ENCODE measurements around the gene VLDLR. TPM values are rescaled to one million over a fixed set of nuclear protein-coding genes. Genes with fewer than 3 reads are reported as not detected.

The VLDLR gene
- total and polyA plus RNA-seq, 2 of the 8 experiments (the other 6 are each of a cell fraction or from before 2014, with no cell fraction given): 24.2 to 49.1 TPM

DNA sequence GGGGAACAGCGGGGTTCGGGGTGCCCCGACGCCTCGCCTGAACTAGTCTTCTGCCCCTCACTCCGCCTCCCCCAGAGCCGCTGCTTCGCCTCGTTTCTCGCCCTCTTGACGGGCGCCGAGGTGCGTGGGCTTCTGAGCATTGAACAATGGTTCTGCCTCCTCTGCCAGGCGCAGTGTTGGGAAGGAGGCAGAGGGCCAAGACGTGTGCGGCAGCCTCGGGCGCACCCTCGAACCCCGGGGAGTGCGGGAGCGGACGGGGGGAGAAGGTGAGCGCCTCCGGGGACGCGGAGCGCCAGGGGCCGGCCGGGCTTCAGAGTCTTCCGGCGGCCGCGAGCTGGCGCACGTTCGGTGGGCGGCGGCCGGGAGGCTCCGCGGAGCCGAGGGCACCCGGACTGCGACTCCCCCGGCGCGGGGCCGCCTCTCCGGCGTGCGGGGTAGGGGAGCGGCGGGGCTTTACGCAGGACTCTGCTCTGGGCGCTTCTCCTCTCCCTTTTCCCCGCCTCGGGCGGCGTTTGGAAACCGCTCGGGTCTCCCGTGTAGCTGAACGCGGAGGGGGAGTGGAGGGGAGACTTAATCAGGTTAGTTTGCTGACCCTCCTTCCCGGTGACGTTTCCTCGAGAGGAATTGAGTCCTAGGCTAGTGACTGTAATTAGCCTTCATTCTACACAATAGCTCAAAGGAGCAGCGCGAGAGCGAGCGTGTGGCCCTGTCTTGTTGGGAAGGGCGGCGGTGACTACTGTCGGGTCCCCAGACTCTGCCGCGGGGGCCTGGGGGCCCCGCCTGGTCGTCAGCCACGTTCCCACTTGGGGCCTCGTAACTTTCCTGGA, 1.1 kb downstream of the VLDLR start:
- no peaks in the 10 kb centered on the region for H3K36me3 ChIP-seq (ENCODE audit: control insufficient read depth in 2 of 4, insufficient read depth in 4 of 4, low read length in 3 of 4)
- H3K4me1 ChIP-seq (replicated peaks in 1 of 4; ENCODE audit: control insufficient read depth in 3 of 4, insufficient read depth in 4 of 4, low read length in 3 of 4): peaks cover 3 to 19% (median 16%) of the 10 kb centered on the region in 4 experiments
- DNase-seq (ENCODE audit: low read depth in 1 of 2, low spot score in 2 of 2): peak in 1 of 2 experiments; percentile 55
- peak overlapping the region; percentile 42 to 56 (median 47); a peak in 6 of 7 replicates for H3K9ac ChIP-seq (replicated peaks in 1 of 4; ENCODE audit: extremely low read depth in 1 of 4, low read depth in 3 of 4, low read length in 3 of 4)
- peaks cover 12 to 74% of the 10 kb centered on the region in 2 experiments for H3K79me2 ChIP-seq (ENCODE audit: control insufficient read depth in 1 of 2, insufficient read depth in 2 of 2, low read length in 2 of 2)
- no peak overlapping the region for H4K5ac ChIP-seq (ENCODE audit: insufficient read length, low read depth, low read length)
- H2BK5ac ChIP-seq (ENCODE audit: low read depth, low read length): peak overlapping the region; percentile 19; the same call in 1 of the 2 replicates
- no peak overlapping the region for H2BK120ac ChIP-seq (replicated peaks; ENCODE audit: low read depth, low read length)
- H4K8ac ChIP-seq (ENCODE audit: extremely low read depth, insufficient read depth, low read length): peak overlapping the region; percentile 64; the same call in 1 of the 2 replicates
- peak overlapping the region; percentile 77 for H3K56ac ChIP-seq (replicated peaks; ENCODE audit: insufficient read length, low read depth, low read length)
- H3K4ac ChIP-seq (replicated peaks; ENCODE audit: insufficient read length, low read depth, low read length): no peak overlapping the region
- H2AFZ ChIP-seq (ENCODE audit: low read length): no peak overlapping the region
- H3K14ac ChIP-seq (ENCODE audit: insufficient read length): no peak overlapping the region
- no peak overlapping the region for H2BK20ac ChIP-seq (ENCODE audit: low read length)
- 1% methylated on average over 65 of the region's 82 CpGs; no CpG with 5 or more reads in 1 of the 2 experiments for WGBS, 2 experiments (ENCODE audit: extremely low coverage in 1 of 2, insufficient coverage in 1 of 2, insufficient read length in 1 of 2, insufficient replicate concordance in 2 of 2, low coverage in 1 of 2, low lambda C conversion rate in 2 of 2, missing lambda C conversion rate in 1 of 2)
- H3K79me1 ChIP-seq (ENCODE audit: low read depth, low read length): peaks cover 6% of the 10 kb centered on the region; the same call in 1 of the 2 replicates
- peaks cover 0 to 7% (median 3%) of the 10 kb centered on the region in 4 experiments; a peak in 3 of 7 replicates for H3K27me3 ChIP-seq (replicated peaks in 1 of 4; ENCODE audit: control insufficient read depth in 3 of 4, extremely low read depth in 1 of 4, insufficient read depth in 3 of 4, low read length in 3 of 4)
- H3K9me3 ChIP-seq (ENCODE audit: insufficient read depth in 2 of 2, low read depth in 1 of 2, low read length in 1 of 2): no peaks in the 10 kb centered on the region
- H2BK15ac ChIP-seq (ENCODE audit: low read length): 0 out of 2 replicates have a peak overlapping the region, but pooled peaks have one; percentile 32
- H3K27ac ChIP-seq (ENCODE audit: low read depth, low read length): no peak overlapping the region
- CTCF ChIA-PET (ENCODE audit: partially characterized antibody): interaction anchor here (0.6 kb wide), 1 partner anchor 392 kb away, joined by 3 read pairs; no protein-coding TSS in a partner anchor
- FAIRE-seq: no peak
- peak overlapping the region; percentile 91 to 94 for H3K4me2 ChIP-seq (ENCODE audit: insufficient read depth in 1 of 2, low read depth in 2 of 2, low read length in 2 of 2)
- peaks cover 12 to 14% of the 10 kb centered on the region in 2 experiments for H4K20me1 ChIP-seq (replicated peaks in 1 of 2; ENCODE audit: control insufficient read depth in 1 of 2, insufficient read depth in 2 of 2, low read length in 2 of 2)
- H3K23me2 ChIP-seq (ENCODE audit: low read depth, low read length): peaks cover 15% of the 10 kb centered on the region; the same call in 1 of the 2 replicates
- H2AK5ac ChIP-seq (ENCODE audit: low read depth, low read length): peak overlapping the region; percentile 34; the same call in 1 of the 2 replicates
- H3K4me3 ChIP-seq (ENCODE audit: extremely low read depth in 1 of 4, insufficient read depth in 2 of 4, low read depth in 3 of 4, low read length in 4 of 4): peak overlapping the region; percentile 68 to 79 (median 74)
- H2BK12ac ChIP-seq (ENCODE audit: low read depth, low read length): no peak overlapping the region
- H4K91ac ChIP-seq (replicated peaks; ENCODE audit: insufficient read length, low read length): peak overlapping the region; percentile 63
- POLR2A ChIA-PET (ENCODE audit: partially characterized antibody): interaction anchor here (0.7 to 3.2 kb wide), 17 partner anchors 9 to 475 kb away, joined by 3 to 16 read pairs (median 3); no protein-coding TSS in a partner anchor
- H3K18ac ChIP-seq (ENCODE audit: extremely low read depth, low read length): peak overlapping the region; percentile 86; the same call in 1 of the 2 replicates
- no peak overlapping the region for H3K23ac ChIP-seq (ENCODE audit: insufficient read length)
- no peak for TF ChIP-seq KDM1A (IDR thresholded peaks at IDR 0.05; ENCODE audit: borderline replicate concordance, low read length)
- no peak for TF ChIP-seq CBX8 (IDR thresholded peaks at IDR 0.05; ENCODE audit: borderline replicate concordance, low read depth, low read length)
- TF ChIP-seq TAF1 (IDR thresholded peaks at IDR 0.05; ENCODE audit: low read depth, low read length): no peak
- TF ChIP-seq SIRT6 (IDR thresholded peaks at IDR 0.05; ENCODE audit: low read length): no peak
- TF ChIP-seq GABPA (IDR thresholded peaks at IDR 0.05; ENCODE audit: borderline replicate concordance, insufficient read depth, low read length): no peak
- no peak for TF ChIP-seq RNF2 (IDR thresholded peaks at IDR 0.05; ENCODE audit: borderline replicate concordance, low read depth, low read length, missing control alignments, poor library complexity, severe bottlenecking)
- 0 out of 4 replicates have a peak, but pooled peaks of 1 of the 2 experiments have one; percentile 43 for TF ChIP-seq SIN3A (conservative IDR thresholded peaks at IDR 0.05 in 1 of 2, IDR thresholded peaks at IDR 0.05 in 1 of 2; ENCODE audit: low read depth in 1 of 2, low read length in 2 of 2)
- TF ChIP-seq RXRA (IDR thresholded peaks at IDR 0.05; ENCODE audit: insufficient read depth, low read depth, low read length): no peak
- no peak for TF ChIP-seq SIX5 (IDR thresholded peaks at IDR 0.05; ENCODE audit: low read depth, low read length)
- TF ChIP-seq EZH2 (IDR thresholded peaks at IDR 0.05; ENCODE audit: low read depth, low read length, severe bottlenecking): peak; percentile 23
